SU-DHL-6 (cell line): ENCODE measurements around the gene ACSS1.

Experiments
- EZH2phosphoT487 ChIP-seq: fragments of 200-600 bp; sonication (generic), shearing (Covaris generic); conservative IDR thresholded peaks from 2 replicates; pipeline ENCODE4 v1.6.1; 2018; ENCODE audit warnings: mild to moderate bottlenecking, antibody characterized with exemption, low read length, moderate library complexity, mixed read lengths
- TF ChIP-seq, protein P1 (sequence below): fragments of 200-600 bp; sonication (generic); IDR thresholded peaks from one replicate; pipeline ENCODE4 v1.5.1; 2017; ENCODE audit warnings: antibody characterized with exemption, mild to moderate bottlenecking, low read length, moderate library complexity; ENCODE audit not compliant: insufficient read depth, poor library complexity, severe bottlenecking

DNA sequence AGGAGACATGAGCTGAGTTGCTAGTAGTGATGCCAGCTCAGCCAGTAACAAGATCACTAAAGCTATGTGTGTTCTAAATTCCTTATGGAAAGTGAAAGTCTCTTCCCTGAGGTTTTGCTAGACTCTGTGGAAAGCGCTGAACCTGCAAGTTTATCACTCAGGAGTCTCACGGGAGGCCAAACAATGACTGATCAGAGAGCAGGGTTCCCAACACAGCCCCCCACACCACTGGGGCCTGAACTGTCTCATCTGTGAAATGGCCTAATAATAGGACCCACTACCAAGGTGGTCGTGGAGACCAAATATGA is 19.9 kb downstream of the ACSS1 start:
- TF ChIP-seq, protein P1, sequence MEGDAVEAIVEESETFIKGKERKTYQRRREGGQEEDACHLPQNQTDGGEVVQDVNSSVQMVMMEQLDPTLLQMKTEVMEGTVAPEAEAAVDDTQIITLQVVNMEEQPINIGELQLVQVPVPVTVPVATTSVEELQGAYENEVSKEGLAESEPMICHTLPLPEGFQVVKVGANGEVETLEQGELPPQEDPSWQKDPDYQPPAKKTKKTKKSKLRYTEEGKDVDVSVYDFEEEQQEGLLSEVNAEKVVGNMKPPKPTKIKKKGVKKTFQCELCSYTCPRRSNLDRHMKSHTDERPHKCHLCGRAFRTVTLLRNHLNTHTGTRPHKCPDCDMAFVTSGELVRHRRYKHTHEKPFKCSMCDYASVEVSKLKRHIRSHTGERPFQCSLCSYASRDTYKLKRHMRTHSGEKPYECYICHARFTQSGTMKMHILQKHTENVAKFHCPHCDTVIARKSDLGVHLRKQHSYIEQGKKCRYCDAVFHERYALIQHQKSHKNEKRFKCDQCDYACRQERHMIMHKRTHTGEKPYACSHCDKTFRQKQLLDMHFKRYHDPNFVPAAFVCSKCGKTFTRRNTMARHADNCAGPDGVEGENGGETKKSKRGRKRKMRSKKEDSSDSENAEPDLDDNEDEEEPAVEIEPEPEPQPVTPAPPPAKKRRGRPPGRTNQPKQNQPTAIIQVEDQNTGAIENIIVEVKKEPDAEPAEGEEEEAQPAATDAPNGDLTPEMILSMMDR = no peak
- no peak for TF ChIP-seq EZH2phosphoT487
